GM10266 (cell line): Measurements from ENCODE around the gene PNLIPRP3.

Source experiments
- DNase-seq: peaks from one replicate; pipeline ENCODE4 v3.0.0; 2012; ENCODE audit errors: extremely low spot score
- TF ChIP-seq, protein P1 (sequence below): IDR thresholded peaks from 2 replicates; pipeline ENCODE4 v1.5.1; 2012; ENCODE audit warnings: mild to moderate bottlenecking, low read depth; ENCODE audit not compliant: control insufficient read depth, insufficient read depth; ENCODE audit errors: missing control alignments

Gene PNLIPRP3

DNA sequence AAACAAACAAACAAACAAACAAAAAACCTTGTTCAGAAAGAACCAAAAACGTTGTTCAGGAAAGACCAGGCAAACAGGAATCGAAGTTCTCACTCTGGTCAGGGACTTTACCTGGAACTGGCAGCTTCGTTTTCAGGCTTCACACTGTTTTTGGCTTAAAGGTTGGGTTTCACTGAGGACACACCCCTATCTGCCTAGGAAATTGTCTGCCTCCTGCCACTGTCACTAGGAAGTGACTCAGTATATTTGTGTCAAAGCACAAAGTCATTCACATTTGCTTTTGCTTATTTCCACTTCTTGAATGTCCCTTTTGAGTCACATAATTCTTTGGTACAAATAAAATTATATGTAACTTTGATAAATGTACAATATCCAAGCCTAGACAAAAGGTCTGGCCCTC is 37.9 kb downstream of the PNLIPRP3 start:
- TF ChIP-seq, protein P1, sequence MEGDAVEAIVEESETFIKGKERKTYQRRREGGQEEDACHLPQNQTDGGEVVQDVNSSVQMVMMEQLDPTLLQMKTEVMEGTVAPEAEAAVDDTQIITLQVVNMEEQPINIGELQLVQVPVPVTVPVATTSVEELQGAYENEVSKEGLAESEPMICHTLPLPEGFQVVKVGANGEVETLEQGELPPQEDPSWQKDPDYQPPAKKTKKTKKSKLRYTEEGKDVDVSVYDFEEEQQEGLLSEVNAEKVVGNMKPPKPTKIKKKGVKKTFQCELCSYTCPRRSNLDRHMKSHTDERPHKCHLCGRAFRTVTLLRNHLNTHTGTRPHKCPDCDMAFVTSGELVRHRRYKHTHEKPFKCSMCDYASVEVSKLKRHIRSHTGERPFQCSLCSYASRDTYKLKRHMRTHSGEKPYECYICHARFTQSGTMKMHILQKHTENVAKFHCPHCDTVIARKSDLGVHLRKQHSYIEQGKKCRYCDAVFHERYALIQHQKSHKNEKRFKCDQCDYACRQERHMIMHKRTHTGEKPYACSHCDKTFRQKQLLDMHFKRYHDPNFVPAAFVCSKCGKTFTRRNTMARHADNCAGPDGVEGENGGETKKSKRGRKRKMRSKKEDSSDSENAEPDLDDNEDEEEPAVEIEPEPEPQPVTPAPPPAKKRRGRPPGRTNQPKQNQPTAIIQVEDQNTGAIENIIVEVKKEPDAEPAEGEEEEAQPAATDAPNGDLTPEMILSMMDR, result no peak
- no peak for DNase-seq

DNA sequence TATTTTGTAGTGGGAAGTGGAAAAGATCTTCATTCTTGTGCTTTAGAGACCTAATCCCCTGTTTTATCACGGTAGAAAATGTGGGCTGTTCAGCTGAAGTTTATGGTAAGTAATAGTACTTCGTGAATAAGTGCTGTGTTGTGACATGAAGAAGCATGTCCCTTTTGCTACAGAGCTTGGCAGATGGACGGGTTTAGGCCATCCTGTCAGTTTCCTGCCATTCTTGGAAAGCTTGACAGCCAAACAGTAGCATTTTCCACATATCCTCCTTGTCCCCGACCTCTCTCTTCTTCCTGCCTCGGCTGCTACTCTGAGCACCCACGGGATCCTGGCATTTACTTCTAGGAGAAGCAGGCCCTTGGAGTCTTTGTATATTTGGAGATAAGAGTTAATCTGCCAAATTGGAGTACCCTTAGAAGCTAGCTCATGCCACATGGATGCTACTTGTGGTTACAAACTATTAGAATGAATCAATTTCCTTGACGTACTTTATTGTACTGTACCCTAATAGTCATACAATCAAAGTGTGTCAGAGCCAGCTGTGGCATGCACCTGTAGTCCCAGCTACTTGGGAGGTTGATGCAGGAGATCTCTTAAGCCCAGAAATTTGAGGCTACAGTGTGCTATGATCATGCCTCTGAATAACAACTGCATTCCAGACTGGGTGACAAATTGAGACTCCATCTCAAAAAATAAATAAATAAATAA is 39.2 kb downstream of the PNLIPRP3 start:
- DNase-seq, result no peak
- TF ChIP-seq, protein P1, result no peak

DNA sequence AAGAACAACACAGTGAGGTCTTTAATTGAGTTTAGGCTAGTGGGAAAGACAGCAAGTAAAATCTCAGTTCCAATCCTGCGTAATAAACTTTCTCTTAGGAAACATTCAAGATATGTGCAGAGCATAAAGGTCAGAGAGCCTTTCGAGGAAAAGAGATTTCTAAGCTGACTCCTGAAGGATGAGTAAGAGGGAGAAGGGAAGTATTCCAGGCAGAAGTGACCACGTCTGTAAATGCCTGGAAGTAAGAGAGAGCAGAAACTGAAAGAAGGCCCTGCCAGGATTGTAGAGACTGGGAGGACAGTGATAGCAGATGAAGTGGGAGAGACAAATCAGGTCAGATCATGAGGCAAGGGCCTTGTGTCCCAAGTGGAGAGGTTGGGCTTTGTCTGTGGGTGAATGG is 41.8 kb downstream of the PNLIPRP3 start:
- DNase-seq, result no peak
- TF ChIP-seq, protein P1, result no peak

DNA sequence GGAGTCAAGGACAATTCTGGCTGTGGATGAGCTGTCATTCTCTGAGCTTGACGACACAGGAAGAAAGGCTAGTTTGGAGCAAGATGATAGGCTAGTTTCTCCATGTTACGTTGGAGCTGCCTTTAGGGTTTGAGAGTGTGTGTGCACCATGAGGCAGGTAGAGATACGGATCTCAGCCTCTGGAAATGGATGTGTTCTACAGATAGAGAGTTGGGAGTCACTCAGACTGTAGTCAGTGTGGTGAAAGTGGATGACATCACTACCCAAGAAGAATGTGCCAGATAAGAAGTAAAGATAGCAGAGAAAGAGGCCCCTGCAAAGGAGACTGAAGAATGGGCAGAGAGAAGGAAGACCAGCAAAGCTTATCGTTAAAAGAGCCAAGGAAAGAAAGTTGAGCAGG is 42.4 kb downstream of the PNLIPRP3 start:
- no peak for DNase-seq
- TF ChIP-seq, protein P1, result no peak

DNA sequence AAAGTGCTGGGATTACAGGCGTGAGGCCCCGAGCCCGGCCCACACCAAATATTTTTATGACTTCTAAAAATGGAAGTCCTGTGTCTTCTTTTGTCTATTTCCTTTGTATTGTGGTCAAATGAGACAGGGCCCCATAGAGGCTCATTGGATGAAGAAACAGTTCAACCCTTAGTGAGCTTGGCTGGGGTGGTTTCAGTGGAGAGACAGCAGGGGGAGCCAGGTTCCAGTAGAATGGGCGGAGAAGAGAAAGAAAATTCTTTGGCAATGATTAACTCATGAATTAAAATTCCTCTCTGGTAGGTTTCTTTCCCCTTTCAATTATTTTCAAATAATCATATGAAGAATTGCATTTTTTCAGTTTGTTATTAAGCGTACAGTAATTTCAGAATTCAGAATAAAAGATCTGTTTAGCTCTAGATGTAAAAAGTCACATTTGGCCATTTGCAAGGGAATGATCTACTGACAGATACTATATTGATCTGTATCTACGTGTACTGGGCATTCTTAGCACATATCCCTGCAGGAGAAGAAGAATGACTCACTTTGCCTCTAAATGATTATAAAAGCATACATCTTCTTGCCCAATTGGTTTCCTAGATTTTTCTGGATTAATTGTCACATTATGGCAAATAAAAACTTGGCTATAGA is 43.2 kb downstream of the PNLIPRP3 start:
- TF ChIP-seq, protein P1, result no peak
- no peak for DNase-seq

DNA sequence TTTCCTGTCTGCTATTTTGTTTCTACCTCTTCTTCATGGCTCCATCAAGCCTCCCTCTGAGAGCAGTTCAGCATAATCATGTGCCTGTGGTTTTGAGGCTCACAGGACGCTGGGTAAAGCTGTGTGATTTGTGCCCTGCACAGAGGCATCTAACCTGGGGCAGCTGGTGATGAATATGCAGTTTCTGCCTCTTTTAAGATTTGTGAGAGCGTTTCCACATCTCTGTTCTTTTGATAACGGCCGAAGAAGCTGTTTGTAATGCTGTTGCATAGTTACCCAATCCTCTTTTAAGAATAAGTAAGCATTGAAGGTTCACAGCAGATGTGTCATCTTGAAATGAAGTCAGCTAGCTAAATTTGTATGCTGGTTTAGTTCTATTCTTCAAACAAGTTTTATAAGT is 45.2 kb downstream of the PNLIPRP3 start:
- TF ChIP-seq, protein P1, result no peak
- DNase-seq, result no peak

DNA sequence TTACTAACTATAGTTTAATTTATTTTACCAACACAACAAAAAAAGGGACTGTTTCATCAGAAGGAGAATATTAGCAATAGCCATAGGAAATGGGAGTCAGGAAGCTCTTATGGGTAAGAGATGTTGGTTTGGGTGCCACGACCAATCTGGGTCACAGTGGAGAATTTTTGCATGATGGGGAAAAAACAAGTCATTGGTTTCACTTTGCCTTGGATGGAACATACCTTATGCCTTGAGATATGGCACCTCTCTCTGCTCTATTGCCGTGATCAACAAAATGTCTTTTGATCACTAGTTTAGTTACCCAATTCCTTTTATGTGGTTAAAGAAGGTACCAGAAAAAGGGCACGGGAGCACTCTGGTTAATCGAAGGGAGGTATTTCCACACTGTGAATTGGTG is 48.2 kb downstream of the PNLIPRP3 start:
- no peak for DNase-seq
- TF ChIP-seq, protein P1, result no peak
